GM19397 (cell line): ENCODE measurements around the gene MVD.
A peak's percentile ranks its signal among the peaks of the same experiment; 100 is the strongest.

Experiments
- ATAC-seq: cut with Tn5 transposase; IDR thresholded peaks from one replicate; pipeline ENCODE4 v1.9.1; 2021; ENCODE audit warnings: mild to moderate bottlenecking, moderate library complexity; ENCODE audit not compliant: unreplicated experiment

The MVD gene

DNA sequence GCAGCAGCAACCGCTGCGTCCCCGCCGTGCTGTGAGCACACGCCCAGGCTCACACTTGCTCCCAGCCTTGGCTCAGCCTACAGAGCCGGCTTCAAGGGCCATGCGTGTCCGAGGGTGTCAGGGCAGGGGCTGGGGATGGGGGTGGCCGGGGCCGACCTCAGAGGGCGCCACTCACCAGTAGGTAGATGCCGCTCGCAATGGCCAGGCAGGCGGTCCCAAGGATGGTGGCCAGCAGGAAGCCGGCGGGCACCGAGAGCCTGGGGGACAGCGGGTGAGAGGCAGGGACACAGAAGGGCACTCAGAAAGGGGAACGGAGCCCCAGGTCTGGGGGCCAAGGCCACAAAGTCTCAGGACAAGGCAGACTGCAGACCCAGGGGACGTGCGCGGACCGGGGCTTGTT, 16.9 kb downstream of the MVD start:
- ATAC-seq, result no peak

DNA sequence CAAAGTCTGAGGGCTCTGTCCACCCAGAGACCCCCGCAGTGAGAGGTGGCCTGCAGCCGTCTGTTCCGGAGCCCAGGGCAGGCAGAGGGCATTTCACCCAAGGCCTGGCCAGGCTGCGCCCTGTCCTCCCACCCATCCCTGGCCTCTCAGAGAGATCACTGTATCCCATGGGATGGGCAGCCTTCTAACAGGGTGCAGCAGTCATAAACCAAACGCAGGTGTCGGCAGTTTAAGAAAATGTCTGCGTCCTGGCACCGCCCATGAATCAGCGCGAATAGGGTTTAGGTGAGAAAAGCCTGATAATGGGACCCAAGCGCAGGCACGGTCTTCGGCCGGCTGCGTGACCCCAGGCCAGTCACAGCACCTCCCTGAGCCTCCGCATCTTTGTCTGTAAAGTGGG, 17.4 kb downstream of the MVD start:
- ATAC-seq, result no peak

DNA sequence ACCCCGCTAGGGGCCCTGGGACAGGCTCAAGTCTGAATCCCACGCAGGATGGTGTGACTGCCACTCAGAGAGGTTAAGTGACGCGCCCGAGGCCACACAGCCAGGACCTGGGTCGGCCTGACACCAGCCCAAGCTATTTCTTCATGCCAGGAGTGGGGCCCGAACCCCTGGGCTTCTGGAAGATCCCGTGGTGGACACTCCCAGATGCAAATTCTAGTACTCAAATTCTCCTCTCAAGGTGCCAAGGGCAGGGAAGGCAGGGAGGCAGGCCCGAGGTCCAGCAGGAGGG, 19.3 kb downstream of the MVD start:
- no peak for ATAC-seq

DNA sequence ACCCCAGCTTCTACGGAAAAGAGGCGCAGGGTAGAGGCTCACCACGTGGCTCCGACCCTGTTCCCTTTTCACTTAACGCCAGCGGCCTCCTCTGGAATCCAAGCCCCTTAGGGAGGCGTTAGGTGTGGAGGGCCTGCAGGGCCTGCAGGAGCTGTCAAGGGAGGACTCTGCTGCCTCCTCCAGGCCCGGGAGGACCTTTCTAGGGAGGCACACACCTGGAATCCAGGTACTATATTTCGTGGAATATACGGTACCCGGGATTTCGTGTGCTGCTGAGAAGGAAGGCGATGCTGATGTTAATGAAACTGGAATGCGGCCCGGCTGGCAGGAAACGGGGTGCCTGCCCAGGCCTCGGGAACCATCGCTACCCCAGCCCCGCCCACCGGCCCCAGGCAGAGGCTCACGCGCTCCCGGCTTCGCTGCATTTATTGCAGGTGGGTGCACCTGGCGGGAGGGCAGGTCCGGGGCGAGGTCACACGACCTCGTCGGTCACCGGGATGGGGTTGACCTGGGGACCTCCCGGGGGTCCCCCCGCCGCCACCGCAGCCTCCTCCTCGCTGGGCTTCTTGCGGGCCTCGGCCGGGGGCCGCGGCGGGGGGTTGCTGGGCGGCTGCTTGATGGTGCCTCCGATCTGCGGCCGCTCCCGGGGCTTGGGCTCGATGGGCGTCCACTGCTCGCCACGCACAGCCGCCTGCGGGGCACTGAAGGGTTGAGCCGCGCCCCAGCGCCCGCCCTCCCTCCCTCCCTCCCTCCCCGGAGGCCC, 19.8 kb downstream of the MVD start:
- ATAC-seq, result no peak

DNA sequence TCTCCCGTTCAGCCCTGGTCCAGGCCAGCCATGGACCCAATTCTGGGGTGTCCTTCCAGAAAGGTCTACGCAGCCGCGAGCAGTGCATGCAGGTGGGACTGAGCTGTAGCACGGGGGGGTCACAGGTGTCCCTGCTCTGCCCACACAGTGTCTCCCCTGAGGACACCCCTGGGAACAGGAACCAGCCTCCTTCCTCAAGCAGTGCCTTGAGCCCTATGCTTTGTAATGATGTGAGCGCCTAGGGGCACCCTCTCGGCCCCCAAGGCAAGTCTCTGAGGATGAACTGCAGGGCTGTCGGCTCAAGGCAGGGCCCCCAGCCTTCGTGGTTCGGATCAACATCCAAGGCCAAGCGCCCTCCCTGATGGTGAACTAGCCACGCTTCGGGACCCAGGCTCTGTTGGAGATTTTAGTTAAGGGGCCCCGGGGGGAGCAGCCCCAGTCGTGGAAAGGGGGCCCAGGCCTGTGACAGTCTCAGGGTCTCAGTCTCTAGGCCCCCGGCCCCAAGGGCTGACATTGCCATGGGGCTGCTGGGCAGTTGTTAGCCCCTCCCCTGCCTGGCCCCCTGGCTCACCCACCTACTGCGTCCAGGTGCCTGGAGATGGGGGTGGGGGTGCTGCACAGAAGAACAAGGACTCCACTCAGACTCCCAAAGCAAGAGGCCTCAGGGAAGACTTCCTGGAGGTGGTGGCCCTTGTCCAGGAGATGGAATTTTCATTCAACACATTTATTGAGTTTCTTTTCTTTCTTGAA, 22.2 kb downstream of the MVD start:
- ATAC-seq, result no peak

DNA sequence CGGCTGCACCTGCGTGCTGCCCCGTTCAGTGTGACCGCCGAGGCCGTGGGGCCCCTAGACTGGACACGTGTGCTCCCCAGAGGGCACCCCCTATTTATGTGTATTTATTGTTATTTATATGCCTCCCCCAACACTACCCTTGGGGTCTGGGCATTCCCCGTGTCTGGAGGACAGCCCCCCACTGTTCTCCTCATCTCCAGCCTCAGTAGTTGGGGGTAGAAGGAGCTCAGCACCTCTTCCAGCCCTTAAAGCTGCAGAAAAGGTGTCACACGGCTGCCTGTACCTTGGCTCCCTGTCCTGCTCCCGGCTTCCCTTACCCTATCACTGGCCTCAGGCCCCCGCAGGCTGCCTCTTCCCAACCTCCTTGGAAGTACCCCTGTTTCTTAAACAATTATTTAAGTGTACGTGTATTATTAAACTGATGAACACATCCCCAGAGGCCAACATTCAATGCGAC, 22.8 kb downstream of the MVD start:
- no peak for ATAC-seq

DNA sequence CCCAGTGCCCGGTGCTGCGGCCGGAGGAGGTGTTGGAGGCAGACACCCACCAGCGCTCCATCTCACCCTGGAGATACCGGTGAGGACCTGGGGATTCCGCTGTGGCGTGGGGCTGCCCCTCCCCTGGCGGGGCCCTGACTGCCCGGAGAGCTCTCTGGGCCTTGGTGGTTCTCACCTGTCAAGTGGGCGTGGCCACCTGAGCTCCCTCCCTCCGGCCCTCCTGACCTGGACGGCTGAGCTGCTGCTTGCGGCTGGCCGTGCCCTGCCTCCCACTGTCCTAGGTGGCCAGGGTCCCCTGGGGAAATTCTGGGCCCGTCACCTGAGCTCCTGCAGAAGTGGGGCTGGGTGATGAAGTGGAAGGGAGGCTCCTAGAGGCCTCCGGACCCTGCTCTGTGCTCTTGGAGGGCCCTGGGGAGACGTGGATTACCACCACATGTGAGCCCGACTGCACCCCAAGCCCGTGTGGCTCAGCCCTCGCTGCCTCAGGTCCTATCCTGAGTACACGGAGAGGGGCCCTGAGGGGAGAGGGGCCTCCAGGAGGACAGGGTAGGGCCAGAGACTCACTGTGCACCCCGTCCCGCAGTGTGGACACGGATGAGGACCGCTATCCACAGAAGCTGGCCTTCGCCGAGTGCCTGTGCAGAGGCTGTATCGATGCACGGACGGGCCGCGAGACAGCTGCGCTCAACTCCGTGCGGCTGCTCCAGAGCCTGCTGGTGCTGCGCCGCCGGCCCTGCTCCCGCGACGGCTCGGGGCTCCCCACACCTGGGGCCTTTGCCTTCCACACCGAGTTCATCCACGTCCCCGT, 23.5 kb downstream of the MVD start:
- ATAC-seq, result no peak

DNA sequence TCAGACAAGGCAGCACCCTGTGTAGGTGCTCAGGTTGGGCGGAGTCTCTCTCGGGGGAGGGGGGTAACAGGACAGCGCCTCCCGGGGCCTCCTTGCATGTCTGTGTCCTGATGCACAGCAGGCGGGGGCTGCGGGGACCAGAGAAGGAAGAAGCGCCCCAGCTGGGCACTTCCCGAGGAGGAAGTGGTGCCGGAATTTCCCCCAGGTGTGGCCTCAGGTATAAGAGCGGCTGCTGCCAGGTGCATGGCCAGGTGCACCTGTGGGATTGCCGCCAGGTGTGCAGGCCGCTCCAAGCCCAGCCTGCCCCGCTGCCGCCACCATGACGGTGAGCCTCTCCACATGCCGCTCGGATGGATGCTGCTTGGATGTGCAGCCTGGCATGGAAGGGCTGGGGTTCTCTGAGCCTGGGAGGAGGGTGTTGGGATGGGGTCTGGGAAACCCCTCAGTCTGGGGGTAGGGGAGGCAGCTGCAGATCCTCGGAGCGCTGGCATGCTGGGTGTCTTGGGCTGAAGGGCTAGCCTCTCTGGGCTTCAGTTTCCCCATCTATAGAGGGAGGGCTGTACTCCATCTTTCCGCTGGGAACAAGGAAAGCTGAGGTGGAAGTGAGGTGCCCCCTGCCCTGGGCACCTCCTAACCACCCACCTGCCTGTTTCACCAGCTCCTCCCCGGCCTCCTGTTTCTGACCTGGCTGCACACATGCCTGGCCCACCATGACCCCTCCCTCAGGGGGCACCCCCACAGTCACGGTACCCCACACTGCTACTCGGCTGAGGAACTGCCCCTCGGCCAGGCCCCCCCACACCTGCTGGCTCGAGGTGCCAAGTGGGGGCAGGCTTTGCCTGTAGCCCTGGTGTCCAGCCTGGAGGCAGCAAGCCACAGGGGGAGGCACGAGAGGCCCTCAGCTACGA, 24.3 kb downstream of the MVD start, which contains the start of gene IL17C:
IL17C (plus strand) TSS at position 250 of the 908 bp plus-strand sequence; CDS start at position 320, 70 bp downstream.
- no peak for ATAC-seq

DNA sequence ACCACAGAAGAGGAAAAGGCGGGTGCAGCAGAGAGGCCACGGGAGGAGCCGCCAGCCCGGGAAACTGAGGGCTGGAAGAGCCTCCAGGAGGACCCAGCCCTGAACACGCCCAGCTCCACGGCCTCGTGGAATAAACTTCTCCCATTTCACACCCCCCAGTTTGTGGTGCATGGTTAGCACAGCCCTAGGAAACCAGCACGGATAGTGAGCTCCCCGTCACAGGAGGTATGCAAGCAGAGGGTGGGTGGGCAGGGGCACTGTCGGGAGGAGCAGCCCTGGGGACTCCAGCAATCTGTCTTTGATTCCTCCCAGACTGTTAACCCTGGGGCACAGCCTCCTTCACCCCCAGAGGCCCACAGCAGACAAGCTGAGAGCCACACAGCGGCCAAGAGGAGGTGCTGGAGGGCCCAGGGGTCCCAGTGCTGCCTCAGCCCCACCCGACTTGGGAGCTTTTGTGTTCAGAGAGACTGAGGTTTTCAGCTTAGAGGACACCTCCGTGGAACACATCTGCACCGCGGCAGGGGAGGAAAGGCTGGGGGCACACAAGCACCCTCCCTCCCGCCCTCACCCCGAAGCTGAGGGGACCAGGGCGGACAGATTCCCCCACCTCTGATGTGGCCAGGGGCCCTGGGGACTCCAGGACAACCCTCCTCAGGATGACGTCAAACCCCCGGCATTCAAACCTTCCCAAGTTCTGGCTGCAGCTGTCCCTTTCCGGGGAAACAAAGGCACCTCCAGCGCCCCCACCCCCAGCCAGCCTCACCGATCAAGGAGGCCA, 26.2 kb downstream of the MVD start:
- no peak for ATAC-seq

DNA sequence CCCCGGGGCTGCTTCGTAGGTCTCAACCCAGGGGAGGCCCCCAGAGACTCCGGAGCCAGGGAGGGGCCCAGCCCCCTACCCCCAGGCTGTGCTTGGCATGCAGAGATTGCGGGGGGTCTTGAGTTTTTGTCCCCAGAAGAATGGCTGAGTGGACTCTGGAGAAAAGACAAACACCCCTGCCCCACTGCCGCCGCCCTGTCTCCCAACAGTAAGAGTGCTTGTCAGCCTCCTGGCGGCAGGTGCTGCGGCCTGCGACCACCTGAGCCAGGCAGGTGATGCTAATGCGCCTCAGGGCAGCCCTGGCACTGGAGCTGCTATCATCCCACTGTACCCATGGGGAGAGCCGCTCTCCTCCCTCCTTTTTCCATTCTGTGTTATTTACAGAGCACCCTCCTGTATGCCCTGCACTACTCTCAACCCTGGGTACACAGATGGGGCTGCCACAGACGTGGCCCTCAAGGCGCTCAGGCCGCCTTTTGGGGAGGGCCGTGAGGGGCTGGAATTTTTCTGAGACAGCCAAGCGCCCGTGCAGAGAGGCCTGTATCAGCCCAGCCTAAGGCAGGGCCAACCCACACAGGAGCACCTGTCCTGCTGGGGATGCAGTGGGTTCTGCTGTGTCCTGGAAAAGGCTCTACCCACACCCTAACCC, 27.1 kb downstream of the MVD start:
- ATAC-seq, result no peak

DNA sequence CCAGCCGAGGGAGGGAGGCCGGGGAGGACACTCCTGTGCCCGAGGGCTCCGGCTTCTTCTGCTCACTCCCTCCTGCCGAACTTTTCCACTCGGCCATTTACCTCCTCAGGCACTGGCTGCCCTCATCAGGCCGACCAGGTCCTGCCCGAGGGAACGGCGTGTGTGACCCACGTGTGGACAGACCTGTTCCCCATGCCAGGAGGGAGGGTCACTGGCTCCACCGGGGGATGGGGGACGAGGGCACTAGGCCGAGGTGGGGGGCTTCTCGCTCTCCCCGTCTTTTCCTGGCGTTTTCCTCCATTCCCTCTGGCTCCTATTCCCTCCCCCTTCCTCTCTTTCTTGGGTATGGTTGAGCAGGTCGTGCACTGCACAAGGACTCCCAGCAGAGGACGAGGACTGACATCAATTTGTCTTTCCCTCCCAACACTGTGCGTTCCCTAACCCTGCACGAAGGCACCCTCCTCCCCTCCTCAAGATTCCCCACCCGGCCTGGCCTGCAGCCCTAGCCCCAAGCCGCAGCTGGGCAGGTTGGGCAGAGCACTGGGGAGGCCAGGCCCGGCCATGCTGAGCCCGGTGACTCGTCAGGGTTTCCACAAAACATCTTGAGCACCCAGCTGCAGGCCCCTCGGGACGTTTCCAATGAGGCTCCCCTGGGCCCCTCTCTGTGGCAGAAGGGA, 27.8 kb downstream of the MVD start:
- ATAC-seq, result no peak

DNA sequence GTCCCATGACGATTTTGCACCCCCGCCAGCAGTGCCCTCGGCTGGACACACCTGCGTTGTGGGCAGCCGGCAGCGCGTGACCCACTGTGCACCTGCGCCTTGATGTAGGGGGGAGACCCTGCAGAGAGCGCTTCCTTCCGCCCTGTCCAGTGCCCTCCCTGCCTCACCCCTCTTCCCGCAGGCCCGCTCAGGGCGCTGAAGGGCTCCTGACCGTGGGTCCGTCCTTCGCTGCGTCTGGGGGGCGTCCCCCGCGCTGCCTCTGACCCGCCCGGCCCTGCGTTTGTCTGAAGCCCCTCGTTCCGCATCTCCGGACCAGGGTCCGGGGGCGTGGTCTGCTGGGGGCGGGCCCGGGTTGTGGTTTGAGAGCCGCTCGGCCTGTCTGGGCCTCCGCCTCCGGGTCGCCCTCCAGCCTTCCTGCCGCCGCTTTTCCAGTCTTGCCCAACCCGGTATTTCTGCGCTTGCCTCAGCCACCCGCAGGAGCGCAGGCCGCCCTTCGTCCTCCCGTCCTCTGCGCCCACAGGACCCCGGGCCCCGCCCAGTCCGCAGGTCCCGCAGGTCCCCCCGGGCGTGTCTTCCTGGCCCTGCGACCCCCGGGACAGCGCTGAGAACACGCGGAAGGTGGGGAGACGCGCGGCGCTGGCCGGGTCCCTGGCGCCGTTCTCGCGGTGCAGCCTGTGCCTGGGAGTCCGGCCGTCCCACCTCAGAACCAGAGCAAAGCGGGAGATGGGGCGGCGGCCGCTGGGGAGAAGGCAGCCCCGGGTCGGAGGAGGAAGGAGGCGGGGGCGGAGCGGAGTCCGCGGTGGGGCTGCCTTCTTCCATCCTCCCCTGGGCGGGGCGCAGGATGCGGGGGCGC, 28.5 kb downstream of the MVD start:
- ATAC-seq, result peak; percentile 48

DNA sequence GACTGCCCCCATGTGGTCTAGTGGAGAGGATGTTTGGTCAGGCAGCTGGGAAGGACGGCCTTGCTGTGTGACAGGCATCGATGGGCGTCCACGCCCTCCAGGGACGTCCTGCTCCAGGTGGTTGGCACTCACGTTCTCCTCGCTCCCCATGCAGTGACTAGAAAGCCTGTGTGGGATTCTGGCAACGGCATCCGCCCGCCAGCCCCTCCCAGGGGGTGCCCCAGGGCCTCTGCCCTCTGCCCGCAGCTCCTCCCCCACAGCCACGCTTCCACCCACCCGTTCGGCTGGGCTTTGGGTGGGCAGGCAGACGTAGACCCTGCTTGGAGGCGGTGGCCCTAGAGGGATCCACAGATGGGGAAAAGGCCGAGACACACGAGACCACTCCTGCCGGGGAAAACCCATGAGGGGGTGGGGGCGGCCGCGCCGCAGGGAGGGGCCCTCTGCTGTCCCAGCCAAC, 29.2 kb downstream of the MVD start:
- ATAC-seq, result peak; percentile 29

DNA sequence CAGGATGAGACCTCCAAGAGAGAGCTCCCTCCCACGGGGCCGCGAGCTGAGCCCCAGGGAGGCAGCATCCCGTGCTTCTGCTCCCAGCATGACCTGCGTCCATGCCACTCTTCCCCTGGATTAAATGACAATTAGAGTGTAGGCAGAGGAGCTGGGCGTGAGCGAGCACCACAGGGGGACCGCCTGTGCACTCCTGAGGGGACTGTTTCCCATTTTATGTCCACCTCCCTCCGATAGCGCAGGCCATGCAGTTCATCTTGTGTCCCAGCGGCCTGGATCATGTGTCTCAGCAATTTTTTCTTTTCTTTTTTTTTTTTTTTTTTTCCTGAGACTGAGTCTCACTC, 30.3 kb downstream of the MVD start:
- ATAC-seq, result no peak

DNA sequence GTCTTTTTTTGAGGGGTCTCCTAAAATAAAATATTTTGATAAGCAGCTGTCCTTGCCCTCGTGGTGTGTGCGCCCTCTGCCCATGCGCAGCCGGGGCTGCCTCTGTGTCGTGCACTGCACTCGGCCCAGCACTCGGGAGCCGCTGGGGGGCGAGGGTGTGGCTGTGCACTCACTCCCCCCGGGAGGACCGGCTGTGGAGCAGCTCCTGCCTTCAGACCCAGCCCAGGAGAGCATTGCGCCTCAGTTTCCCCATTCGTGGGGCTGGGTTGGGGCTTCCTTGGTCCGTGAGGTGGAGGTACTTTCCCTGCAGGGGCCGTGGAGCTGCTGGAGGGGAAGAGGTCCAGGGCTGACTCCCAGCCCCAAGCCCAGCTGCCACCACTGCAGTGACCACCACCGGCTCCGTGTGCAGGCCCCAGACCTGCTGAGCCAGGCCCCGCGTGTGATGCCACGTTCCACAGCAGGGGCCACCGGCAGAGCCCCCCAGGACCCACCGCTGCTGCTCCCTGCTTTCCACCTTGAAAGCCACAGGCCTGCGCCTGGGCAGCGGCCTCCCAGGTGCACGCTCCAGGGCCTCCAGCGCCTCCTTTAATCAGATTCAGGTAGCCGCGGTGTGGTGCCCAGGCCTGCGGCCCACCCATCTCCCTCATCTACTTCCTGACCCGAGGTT, 30.8 kb downstream of the MVD start:
- ATAC-seq, result no peak

DNA sequence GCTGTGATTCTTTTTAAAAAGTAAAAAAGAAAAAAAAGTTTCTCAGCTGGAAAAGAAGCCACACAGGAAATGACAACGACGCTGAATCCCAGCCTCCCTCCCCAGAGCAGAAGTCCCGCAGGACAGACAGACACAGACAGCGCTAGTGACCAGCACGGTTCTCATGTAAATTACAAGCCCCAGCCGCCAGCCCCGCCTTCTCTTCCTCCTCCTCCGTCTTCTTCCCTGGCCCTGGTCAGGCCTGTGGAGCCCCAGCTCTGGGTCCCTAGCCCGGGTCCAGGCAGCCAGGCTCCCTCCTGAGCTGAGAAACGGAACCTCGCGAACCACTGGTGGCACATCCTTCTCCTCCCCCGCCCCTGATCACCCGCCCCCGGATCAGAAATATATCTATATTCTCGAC, 31.5 kb downstream of the MVD start:
- no peak for ATAC-seq

DNA sequence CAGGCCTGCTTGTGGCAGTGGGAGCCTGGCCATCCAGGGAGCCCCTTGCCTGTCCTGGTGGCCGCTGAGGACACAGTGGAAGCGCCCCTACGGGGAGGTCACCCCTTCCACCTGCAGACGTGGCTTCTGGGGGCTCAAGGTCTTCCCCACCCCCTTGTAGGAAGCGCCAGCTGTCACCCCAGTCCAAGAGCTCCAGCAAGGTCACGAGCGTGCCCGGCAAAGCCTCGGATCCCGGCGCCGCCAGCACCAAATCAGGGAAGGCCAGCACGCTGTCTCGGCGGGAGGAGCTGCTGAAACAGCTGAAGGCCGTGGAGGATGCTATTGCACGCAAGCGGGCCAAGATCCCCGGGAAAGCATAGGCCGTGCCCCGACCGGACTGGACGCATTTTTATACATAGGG, 31.9 kb downstream of the MVD start:
- ATAC-seq, result no peak
